MM.1S (cell line): ENCODE measurements around the gene NDUFB8.

ENCODE experiments used
- DNase-seq: peaks from one replicate; pipeline ENCODE4 v3.0.0-alpha.2; 2015
- H2AFZ ChIP-seq: fragments of 300-600 bp; sonication (generic); 2 replicates; pipeline ENCODE4 v1.6.0; 2016; ENCODE audit warnings: antibody characterized with exemption, low read length
- H3F3A ChIP-seq: fragments of 300-600 bp; sonication (generic); 2 replicates; pipeline ENCODE4 v1.6.1; 2016; ENCODE audit warnings: mild to moderate bottlenecking, antibody characterized with exemption, low read length, moderate library complexity, mixed read lengths; ENCODE audit not compliant: insufficient read depth
- H3K27ac ChIP-seq: fragments of 300-600 bp; sonication (generic); 2 replicates; pipeline ENCODE4 v1.5.1; 2016; ENCODE audit warnings: mild to moderate bottlenecking, low read length
- H3K27me3 ChIP-seq: fragments of 300-600 bp; sonication (generic); replicated peaks from 2 replicates; pipeline ENCODE4 v1.6.0; 2016; ENCODE audit warnings: low read length; ENCODE audit not compliant: insufficient read depth
- H3K36me3 ChIP-seq: fragments of 300-600 bp; sonication (generic); replicated peaks from 2 replicates; pipeline ENCODE4 v1.6.1; 2016; ENCODE audit warnings: mild to moderate bottlenecking, low read length, mixed read lengths; ENCODE audit not compliant: insufficient read depth
- H3K4me1 ChIP-seq: fragments of 300-600 bp; sonication (generic); 2 replicates; pipeline ENCODE4 v1.6.1; 2016; ENCODE audit warnings: low read length, mixed read lengths
- H3K4me2 ChIP-seq: fragments of 300-600 bp; sonication (generic); 2 replicates; pipeline ENCODE4 v1.6.0; 2016; ENCODE audit warnings: low read depth, low read length
- H3K4me3 ChIP-seq: fragments of 300-600 bp; sonication (generic); 2 replicates; pipeline ENCODE4 v1.5.1; 2016; ENCODE audit warnings: low read length, mixed read lengths
- H3K79me2 ChIP-seq: fragments of 300-600 bp; sonication (generic); 2 replicates; pipeline ENCODE4 v1.6.1; 2016; ENCODE audit warnings: mixed run types, low read length, mixed read lengths
- H3K9ac ChIP-seq: fragments of 300-600 bp; sonication (generic); 2 replicates; pipeline ENCODE4 v1.6.1; 2016; ENCODE audit warnings: low read length, mixed read lengths
- H3K9me2 ChIP-seq: fragments of 300-600 bp; sonication (generic); replicated peaks from 2 replicates; pipeline ENCODE4 v1.6.1; 2016; ENCODE audit warnings: mild to moderate bottlenecking, low read length, mixed read lengths; ENCODE audit not compliant: insufficient read depth
- H3K9me3 ChIP-seq: fragments of 300-600 bp; sonication (generic); replicated peaks from 2 replicates; pipeline ENCODE4 v1.6.1; 2016; ENCODE audit warnings: mild to moderate bottlenecking, low read length, mixed read lengths; ENCODE audit not compliant: insufficient read depth
- H4K20me1 ChIP-seq: fragments of 300-600 bp; sonication (generic); 2 replicates; pipeline ENCODE4 v1.6.1; 2016; ENCODE audit warnings: mild to moderate bottlenecking, low read length, moderate library complexity, mixed read lengths; ENCODE audit not compliant: insufficient read depth
- CTCF ChIP-seq: fragments of 300-600 bp; sonication (generic); IDR thresholded peaks from 2 replicates; pipeline ENCODE4 v1.5.1; 2016; ENCODE audit warnings: antibody characterized with exemption, low read length, mixed read lengths
- EZH2 ChIP-seq: fragments of 300-600 bp; sonication (generic); optimal IDR thresholded peaks from 2 replicates; pipeline ENCODE3; 2017; ENCODE audit warnings: low read depth, mild to moderate bottlenecking, antibody characterized with exemption, low read length, mixed read lengths
- EZH2phosphoT487 ChIP-seq: fragments of 300-600 bp; sonication (generic); IDR thresholded peaks from 2 replicates; pipeline ENCODE4 v1.6.1; 2018; ENCODE audit warnings: antibody characterized with exemption, low read length

NDUFB8 gene

DNA sequence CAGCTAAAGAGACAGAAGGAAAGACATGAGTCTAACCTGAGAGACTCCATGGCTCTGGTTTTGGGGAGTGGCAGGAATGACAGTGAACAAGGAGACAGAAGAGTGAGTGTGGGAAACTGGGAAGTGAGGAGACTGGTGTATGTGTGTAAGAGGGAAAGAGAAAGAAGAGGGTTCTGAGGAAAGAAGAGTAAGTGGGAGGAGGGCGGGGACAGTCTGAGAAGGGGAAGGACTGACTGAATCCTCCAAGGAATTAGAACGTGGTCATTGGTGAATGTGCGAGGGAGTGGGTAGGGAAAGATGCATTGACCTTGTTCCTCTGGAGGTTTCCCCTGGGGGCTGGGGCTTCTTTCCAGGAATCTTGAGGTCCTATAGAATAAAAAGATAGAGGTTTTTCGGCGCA is 40.3 kb downstream of the NDUFB8 start:
- Histone ChIP-seq H3F3A (no peaks in the 10 kb centered on the region; the same call in 1 of the 2 replicates), H2AFZ (no peak overlapping the region), H3K79me2 (no peaks in the 10 kb centered on the region), H3K9ac (no peak overlapping the region), H3K36me3 (no peaks in the 10 kb centered on the region), H3K27me3 (no peaks in the 10 kb centered on the region), H3K9me3 (no peaks in the 10 kb centered on the region), H3K27ac (no peak overlapping the region), H3K4me3 (no peak overlapping the region), H3K4me2 (no peak overlapping the region), H4K20me1 (no peaks in the 10 kb centered on the region), H3K4me1 (no peaks in the 10 kb centered on the region), H3K9me2 (no peaks in the 10 kb centered on the region)
- TF ChIP-seq CTCF (no peak), EZH2 (no peak), EZH2phosphoT487 (no peak)
- no peak for DNase-seq

DNA sequence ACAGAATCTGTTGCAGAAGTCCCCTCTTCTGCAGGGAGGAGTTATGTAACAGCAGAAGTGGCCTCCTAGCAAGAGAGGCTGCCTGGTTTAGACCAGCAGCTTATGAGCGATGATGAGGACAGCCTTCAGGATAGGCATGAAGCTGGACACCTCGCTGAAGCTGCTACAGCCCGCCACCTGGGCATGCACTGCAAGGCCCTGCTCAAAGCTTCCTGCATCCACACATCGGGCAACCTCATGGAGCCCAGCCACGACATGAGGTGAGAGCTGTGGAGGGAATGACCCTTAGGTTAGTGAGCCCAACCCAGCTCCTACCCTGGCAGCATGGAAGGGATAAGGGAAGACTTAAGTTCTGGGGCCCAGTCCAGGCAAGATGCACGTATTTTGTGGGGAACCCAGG is 42.1 kb downstream of the NDUFB8 start:
- no peaks in the 10 kb centered on the region for H3K9me3 ChIP-seq
- H3K4me1 ChIP-seq = no peaks in the 10 kb centered on the region
- H3K79me2 ChIP-seq = no peaks in the 10 kb centered on the region
- no peak overlapping the region for H3K9ac ChIP-seq
- H3K9me2 ChIP-seq = no peaks in the 10 kb centered on the region
- no peaks in the 10 kb centered on the region for H3K36me3 ChIP-seq
- H4K20me1 ChIP-seq = no peaks in the 10 kb centered on the region
- H3K27ac ChIP-seq = no peak overlapping the region
- H3K4me2 ChIP-seq = no peak overlapping the region
- TF ChIP-seq CTCF (no peak), EZH2phosphoT487 (no peak), EZH2 (no peak)
- no peak overlapping the region for H3K4me3 ChIP-seq
- H3F3A ChIP-seq = peaks cover 4% of the 10 kb centered on the region; the same call in 1 of the 2 replicates
- H3K27me3 ChIP-seq = no peaks in the 10 kb centered on the region
- H2AFZ ChIP-seq = no peak overlapping the region
- DNase-seq = no peak

- no peak for DNase-seq
- no peaks in the 10 kb centered on the region for H3K79me2 ChIP-seq
- no peak for TF ChIP-seq EZH2
- H3K9me3 ChIP-seq = no peaks in the 10 kb centered on the region
- peaks cover 2% of the 10 kb centered on the region; the same call in 1 of the 2 replicates for H3K27me3 ChIP-seq
- no peak overlapping the region for H3K4me2 ChIP-seq
- no peak overlapping the region for H3K9ac ChIP-seq
- H3K27ac ChIP-seq = no peak overlapping the region
- no peaks in the 10 kb centered on the region for H3K4me1 ChIP-seq
- no peaks in the 10 kb centered on the region for H3K9me2 ChIP-seq
- peaks cover 11% of the 10 kb centered on the region; the same call in 1 of the 2 replicates for H3F3A ChIP-seq
- H2AFZ ChIP-seq = no peak overlapping the region
- H3K36me3 ChIP-seq = no peaks in the 10 kb centered on the region
- no peak overlapping the region for H3K4me3 ChIP-seq
- no peaks in the 10 kb centered on the region for H4K20me1 ChIP-seq
Measured at GRCh38 chr10:100485801-100486495, 43.7 kb downstream of the NDUFB8 start.

GRCh38 chr10:100485366-100485765 is 44.3 kb downstream of the NDUFB8 start:
- no peak overlapping the region for H2AFZ ChIP-seq
- no peaks in the 10 kb centered on the region for H3K9me3 ChIP-seq
- H4K20me1 ChIP-seq = no peaks in the 10 kb centered on the region
- H3K9ac ChIP-seq = no peak overlapping the region
- H3K4me2 ChIP-seq = no peak overlapping the region
- H3K4me1 ChIP-seq = no peaks in the 10 kb centered on the region
- DNase-seq = no peak
- no peaks in the 10 kb centered on the region for H3K79me2 ChIP-seq
- TF ChIP-seq EZH2phosphoT487 = no peak
- TF ChIP-seq CTCF = no peak
- TF ChIP-seq EZH2 = no peak
- no peak overlapping the region for H3K4me3 ChIP-seq
- peaks cover 11% of the 10 kb centered on the region; the same call in 1 of the 2 replicates for H3F3A ChIP-seq
- no peaks in the 10 kb centered on the region for H3K36me3 ChIP-seq
- H3K27ac ChIP-seq = no peak overlapping the region
- peaks cover 7% of the 10 kb centered on the region for H3K27me3 ChIP-seq
- H3K9me2 ChIP-seq = no peaks in the 10 kb centered on the region
